HFF-Myc (cell line): ENCODE data around the gene OLFM4.

Experiments
- DNase-seq: peaks from one replicate; pipeline ENCODE4 v3.0.0-alpha.2; 2011; ENCODE audit warnings: low read depth; ENCODE audit errors: extremely low read depth
- H3K4me3 ChIP-seq: replicated peaks from 2 replicates; pipeline ENCODE4 v1.5.1; 2011; ENCODE audit warnings: low read depth, mild to moderate bottlenecking, control low read depth, low read length
- CTCF ChIP-seq: IDR thresholded peaks from 2 replicates; pipeline ENCODE4 v1.5.1; 2012; ENCODE audit warnings: mild to moderate bottlenecking, low read depth, low read length, control low read depth; ENCODE audit errors: missing control alignments

Gene OLFM4

GRCh38 chr13:53048880-53049279, 20.3 kb downstream of the OLFM4 start:
- no peak for DNase-seq
- no peak overlapping the region for H3K4me3 ChIP-seq
- no peak for TF ChIP-seq CTCF

DNA sequence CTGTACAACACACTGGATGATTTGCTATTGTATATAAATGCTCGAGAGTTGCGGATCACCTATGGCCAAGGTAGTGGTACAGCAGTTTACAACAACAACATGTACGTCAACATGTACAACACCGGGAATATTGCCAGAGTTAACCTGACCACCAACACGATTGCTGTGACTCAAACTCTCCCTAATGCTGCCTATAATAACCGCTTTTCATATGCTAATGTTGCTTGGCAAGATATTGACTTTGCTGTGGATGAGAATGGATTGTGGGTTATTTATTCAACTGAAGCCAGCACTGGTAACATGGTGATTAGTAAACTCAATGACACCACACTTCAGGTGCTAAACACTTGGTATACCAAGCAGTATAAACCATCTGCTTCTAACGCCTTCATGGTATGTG, 21.5 kb downstream of the OLFM4 start:
- DNase-seq: no peak
- H3K4me3 ChIP-seq: no peak overlapping the region
- no peak for TF ChIP-seq CTCF

DNA sequence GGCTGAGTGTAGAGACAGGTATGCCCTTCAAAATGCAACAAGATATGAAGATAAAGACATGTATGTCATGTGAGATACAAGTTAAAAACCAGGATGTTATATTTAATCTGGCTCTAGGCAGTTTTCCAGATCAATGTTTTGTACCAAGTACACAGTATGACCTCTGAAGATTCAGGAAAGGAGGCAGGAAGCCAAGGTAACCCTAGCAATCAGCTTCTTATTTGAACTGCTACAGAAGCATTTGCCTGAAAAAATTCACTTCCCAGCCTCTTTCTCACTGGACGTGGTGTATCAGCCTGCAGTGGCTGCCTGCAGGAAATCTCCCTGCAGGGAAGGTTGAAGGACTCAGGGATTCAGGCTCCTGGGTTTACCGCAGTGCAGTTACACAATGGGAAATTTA, 24.1 kb downstream of the OLFM4 start:
- DNase-seq: no peak
- H3K4me3 ChIP-seq: no peak overlapping the region
- TF ChIP-seq CTCF: no peak

- no peak for TF ChIP-seq CTCF
- H3K4me3 ChIP-seq: no peak overlapping the region
- no peak for DNase-seq
These were observed 26.0 kb downstream of the OLFM4 start for GRCh38 chr13:53054569-53054968.

- TF ChIP-seq CTCF: no peak
- no peak for DNase-seq
- no peak overlapping the region for H3K4me3 ChIP-seq
These were observed 29.6 kb downstream of the OLFM4 start for GRCh38 chr13:53058065-53058679.

DNA sequence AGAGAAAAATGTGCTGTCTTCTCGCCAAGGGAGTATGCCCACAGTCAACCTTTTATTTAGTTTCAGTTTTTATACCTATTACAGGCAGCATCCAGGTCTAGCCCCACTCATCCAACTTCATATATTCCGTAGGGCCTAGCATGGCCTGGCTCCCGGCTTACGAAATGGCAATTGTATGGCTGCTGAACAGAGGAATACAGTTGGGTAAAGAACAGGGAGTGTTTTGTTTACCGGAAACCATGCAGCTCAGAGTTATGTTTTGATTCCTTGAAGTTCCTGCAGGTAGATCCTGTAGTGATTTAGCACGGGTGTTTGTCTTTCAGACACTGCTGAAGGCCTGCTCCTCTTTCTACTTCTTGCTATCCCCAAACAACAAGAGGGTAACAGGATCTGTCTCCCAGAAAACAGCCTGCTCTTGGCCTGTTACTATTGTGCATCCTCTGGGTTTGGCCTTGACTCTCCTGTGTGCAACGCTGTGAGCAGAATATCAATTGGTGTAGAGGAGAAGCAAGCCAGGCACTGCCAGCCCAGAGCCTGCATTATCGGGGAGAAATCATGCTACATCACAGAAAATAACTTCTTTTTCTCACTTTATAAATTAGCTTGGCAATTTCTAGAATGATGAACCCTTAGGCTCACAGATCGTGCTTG, 32.4 kb downstream of the OLFM4 start:
- no peak overlapping the region for H3K4me3 ChIP-seq
- no peak for DNase-seq
- TF ChIP-seq CTCF: no peak
